ENCODE data around the gene EXOSC5.
"Not testable (repeated sequence)": the region's sequence is repeated elsewhere in the genome, so short reads cannot be mapped to it uniquely, and the experiment has no call there.

EXOSC5 gene

GRCh38 chr19:41409288-41409687 is 12.1 kb upstream of the EXOSC5 start:
- CTCF ChIA-PET = no interaction called here

GRCh38 chr19:41408846-41409245 is 11.7 kb upstream of the EXOSC5 start:
- DNase-seq (ENCODE audit: low read depth, low spot score); H3K4me3 ChIP-seq (ENCODE audit: low read depth, low read length); POLR2A ChIA-PET; CTCF ChIA-PET: not testable (repeated sequence)

More at GRCh38 chr19:41409288-41409687, 12.1 kb upstream of the EXOSC5 start:
- TF ChIP-seq, protein P1, sequence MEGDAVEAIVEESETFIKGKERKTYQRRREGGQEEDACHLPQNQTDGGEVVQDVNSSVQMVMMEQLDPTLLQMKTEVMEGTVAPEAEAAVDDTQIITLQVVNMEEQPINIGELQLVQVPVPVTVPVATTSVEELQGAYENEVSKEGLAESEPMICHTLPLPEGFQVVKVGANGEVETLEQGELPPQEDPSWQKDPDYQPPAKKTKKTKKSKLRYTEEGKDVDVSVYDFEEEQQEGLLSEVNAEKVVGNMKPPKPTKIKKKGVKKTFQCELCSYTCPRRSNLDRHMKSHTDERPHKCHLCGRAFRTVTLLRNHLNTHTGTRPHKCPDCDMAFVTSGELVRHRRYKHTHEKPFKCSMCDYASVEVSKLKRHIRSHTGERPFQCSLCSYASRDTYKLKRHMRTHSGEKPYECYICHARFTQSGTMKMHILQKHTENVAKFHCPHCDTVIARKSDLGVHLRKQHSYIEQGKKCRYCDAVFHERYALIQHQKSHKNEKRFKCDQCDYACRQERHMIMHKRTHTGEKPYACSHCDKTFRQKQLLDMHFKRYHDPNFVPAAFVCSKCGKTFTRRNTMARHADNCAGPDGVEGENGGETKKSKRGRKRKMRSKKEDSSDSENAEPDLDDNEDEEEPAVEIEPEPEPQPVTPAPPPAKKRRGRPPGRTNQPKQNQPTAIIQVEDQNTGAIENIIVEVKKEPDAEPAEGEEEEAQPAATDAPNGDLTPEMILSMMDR (IDR thresholded peaks at IDR 0.05; ENCODE audit: insufficient read depth, low read length, missing control alignments) = no peak
- no peak overlapping the region for H3K4me3 ChIP-seq (ENCODE audit: low read depth, low read length)
- DNase-seq (ENCODE audit: low read depth, low spot score) = no peak
- POLR2A ChIA-PET = interaction anchor here (0.6 kb wide), 1 partner anchor 140 kb away, joined by 6 read pairs; no protein-coding TSS in a partner anchor

DNA sequence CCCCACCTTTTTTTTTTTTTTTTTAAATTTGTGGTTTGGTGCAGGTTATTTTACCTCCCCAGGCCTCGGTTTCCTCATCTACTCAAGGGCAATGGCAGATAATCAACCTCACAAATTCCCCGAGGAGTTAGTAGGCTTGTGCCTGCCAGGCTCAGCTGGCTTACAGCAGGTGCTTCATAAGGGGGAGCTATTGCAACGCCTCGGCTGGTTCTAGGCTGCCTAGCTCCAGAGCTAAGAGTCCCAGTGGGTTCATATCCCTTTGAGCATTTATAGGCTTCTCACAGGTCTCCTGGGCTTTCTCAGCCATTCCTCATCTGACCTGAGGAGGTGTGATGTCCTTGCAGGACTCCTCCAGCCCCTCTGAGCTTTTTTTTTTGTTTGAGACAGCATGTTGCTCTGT is 11.1 kb upstream of the EXOSC5 start:
- CTCF ChIA-PET = no interaction called here
- POLR2A ChIA-PET = no interaction called here

GRCh38 chr19:41407271-41407670 is 10.1 kb upstream of the EXOSC5 start:
- no peak for DNase-seq (ENCODE audit: low read depth, low spot score)

More for the DNA sequence above, 11.1 kb upstream of the EXOSC5 start:
- TF ChIP-seq, protein P1 (IDR thresholded peaks at IDR 0.05; ENCODE audit: insufficient read depth, low read length, missing control alignments) = no peak
- DNase-seq (ENCODE audit: low read depth, low spot score) = no peak
- H3K4me3 ChIP-seq (ENCODE audit: low read depth, low read length) = no peak overlapping the region

GRCh38 chr19:41405776-41406175 is 8.6 kb upstream of the EXOSC5 start:
- CTCF ChIA-PET = no interaction called here
- no peak for DNase-seq (ENCODE audit: low read depth, low spot score)
- TF ChIP-seq, protein P1 (IDR thresholded peaks at IDR 0.05; ENCODE audit: insufficient read depth, low read length, missing control alignments) = no peak
- H3K4me3 ChIP-seq (ENCODE audit: low read depth, low read length) = no peak overlapping the region
- POLR2A ChIA-PET = no interaction called here

More at GRCh38 chr19:41407271-41407670, 10.1 kb upstream of the EXOSC5 start:
- CTCF ChIA-PET = no interaction called here
- POLR2A ChIA-PET = no interaction called here
- no peak overlapping the region for H3K4me3 ChIP-seq (ENCODE audit: low read depth, low read length)
- TF ChIP-seq, protein P1 (IDR thresholded peaks at IDR 0.05; ENCODE audit: insufficient read depth, low read length, missing control alignments) = no peak

DNA sequence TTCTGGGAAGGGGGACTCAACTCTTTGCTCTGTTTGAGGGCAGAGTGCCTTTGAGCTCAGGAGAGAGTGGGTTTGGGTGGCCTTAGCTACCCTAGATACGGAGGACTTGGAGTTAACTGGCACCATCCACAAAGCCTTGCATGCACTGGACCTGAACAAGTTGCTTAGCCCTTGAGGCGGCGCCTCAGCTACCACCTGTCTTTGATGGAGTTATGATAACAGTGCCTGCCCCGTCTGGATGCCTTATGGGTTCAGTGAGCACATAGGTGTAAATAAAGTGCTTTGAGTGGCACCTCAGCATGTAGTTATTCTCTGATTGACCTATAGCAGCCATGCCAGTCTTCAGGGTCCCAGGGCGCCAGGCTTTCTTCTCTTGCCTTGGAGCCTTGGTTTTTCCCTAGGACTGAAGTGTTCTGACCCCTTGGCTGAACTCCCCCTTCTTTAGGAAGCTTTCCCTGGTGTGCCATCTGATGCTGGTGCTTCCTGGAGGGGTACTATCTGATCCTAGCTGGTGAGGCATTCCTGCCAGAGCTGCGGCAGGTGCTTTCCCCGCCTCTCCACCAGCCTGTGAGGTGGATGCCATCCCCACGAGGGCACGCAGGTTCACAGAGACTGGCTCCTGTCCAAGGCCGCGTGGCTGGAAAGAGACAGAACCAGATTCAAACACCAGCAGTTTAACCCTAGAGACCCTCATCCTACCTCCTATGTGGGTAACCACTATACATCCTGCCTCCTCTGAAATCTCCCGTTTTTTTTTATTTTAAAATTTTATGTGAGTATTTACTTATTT is 6.2 kb upstream of the EXOSC5 start:
- TF ChIP-seq, protein P1 (IDR thresholded peaks at IDR 0.05; ENCODE audit: insufficient read depth, low read length, missing control alignments) = no peak
- H3K4me3 ChIP-seq (ENCODE audit: low read depth, low read length) = no peak overlapping the region
- ChIA-PET POLR2A (no interaction called here), CTCF (no interaction called here)
- DNase-seq (ENCODE audit: low read depth, low spot score) = no peak

GRCh38 chr19:41402010-41402409 is 4.9 kb upstream of the EXOSC5 start:
- CTCF ChIA-PET = interaction anchor here (1.0 to 1.2 kb wide), 2 partner anchors 48 to 94 kb away, joined by 3 to 4 read pairs; no protein-coding TSS in a partner anchor

More at GRCh38 chr19:41402010-41402409, 4.9 kb upstream of the EXOSC5 start:
- POLR2A ChIA-PET = no interaction called here
- no peak for DNase-seq (ENCODE audit: low read depth, low spot score)
- TF ChIP-seq, protein P1 (IDR thresholded peaks at IDR 0.05; ENCODE audit: insufficient read depth, low read length, missing control alignments) = no peak
- H3K4me3 ChIP-seq (ENCODE audit: low read depth, low read length) = no peak overlapping the region
